Fibroblast of lung (primary cell): ENCODE measurements around the gene CRYL1. TPM values are rescaled to one million over a fixed set of nuclear protein-coding genes. Genes with fewer than 3 reads are reported as not detected.

Source experiments
- DNase-seq, 2 donors: peaks; one replicate each; pipeline versions ENCODE4 v3.0.0 to v3.0.0-alpha.2; 2010; ENCODE audit warnings: low read depth in 2 of 2
- H2AFZ ChIP-seq: 2 replicates; pipeline ENCODE4 v1.5.1; 2012; ENCODE audit warnings: low read length, control low read depth, inconsistent platforms
- H3K27ac ChIP-seq: 2 replicates; pipeline ENCODE4 v1.5.1; 2011; ENCODE audit warnings: low read length, control low read depth; ENCODE audit not compliant: insufficient read depth
- H3K27me3 ChIP-seq: 2 replicates; pipeline ENCODE4 v1.5.1; 2011; ENCODE audit warnings: mild to moderate bottlenecking, low read length; ENCODE audit not compliant: control insufficient read depth, insufficient read depth
- H3K36me3 ChIP-seq: 2 replicates; pipeline ENCODE4 v1.5.1; 2011; ENCODE audit warnings: low read length; ENCODE audit not compliant: control insufficient read depth, insufficient read depth
- H3K4me1 ChIP-seq: 2 replicates; pipeline ENCODE4 v1.5.1; 2011; ENCODE audit warnings: low read length; ENCODE audit not compliant: control insufficient read depth, insufficient read depth; ENCODE audit errors: extremely low read depth
- H3K4me2 ChIP-seq: 2 replicates; pipeline ENCODE4 v1.5.1; 2011; ENCODE audit warnings: low read length, control low read depth; ENCODE audit not compliant: insufficient read depth; ENCODE audit errors: extremely low read depth
- H3K4me3 ChIP-seq, 4 experiments: fragments of 200-600 bp in 1 of 4; sonication (generic) in 1 of 4; replicated peaks in 1 of 4; 2 replicates each; pipeline ENCODE4 v1.5.1; 2011 to 2016; ENCODE audit warnings: low read length in 4 of 4, low read depth in 3 of 4, mild to moderate bottlenecking in 3 of 4, control low read depth in 2 of 4, inconsistent platforms in 1 of 4, mixed read lengths in 1 of 4; ENCODE audit not compliant: insufficient read depth in 1 of 4; ENCODE audit errors: control extremely low read depth in 1 of 4
- H3K79me2 ChIP-seq: 2 replicates; pipeline ENCODE4 v1.5.1; 2012; ENCODE audit warnings: mild to moderate bottlenecking, low read length, inconsistent platforms; ENCODE audit not compliant: control insufficient read depth, insufficient read depth
- H3K9ac ChIP-seq: 2 replicates; pipeline ENCODE4 v1.5.1; 2011; ENCODE audit warnings: mild to moderate bottlenecking, low read length, control low read depth; ENCODE audit not compliant: insufficient read depth
- H3K9me3 ChIP-seq: 2 replicates; pipeline ENCODE4 v1.5.1; 2012; ENCODE audit warnings: low read depth, low read length; ENCODE audit not compliant: control insufficient read depth, insufficient read depth
- H4K20me1 ChIP-seq: 2 replicates; pipeline ENCODE4 v1.5.1; 2011; ENCODE audit warnings: low read length; ENCODE audit not compliant: control insufficient read depth, insufficient read depth; ENCODE audit errors: extremely low read depth
- EZH2 ChIP-seq: IDR thresholded peaks from 2 replicates; pipeline ENCODE4 v1.5.1; 2012; ENCODE audit warnings: low read length, control low read depth, mild to moderate bottlenecking; ENCODE audit errors: missing control alignments
- polyA plus RNA-seq, 2 donors: library from polyadenylated mRNA; depleted of rRNA in 1 of 2; stranded (reverse) in 1 of 2; unstranded in 1 of 2; fragments of >200 nt; gene quantifications; 2 replicates each; pipeline ENCODE4 v1.2.1, GENCODE V29; 2011 to 2012; ENCODE audit warnings: missing spikeins in 1 of 2
- total RNA-seq: library from RNA; depleted of rRNA; stranded (reverse); fragments of >200 nt; gene quantifications from 2 replicates; pipeline ENCODE4 v1.2.1, GENCODE V29; 2014
- TF ChIP-seq, protein P1 (sequence below), 2 donors: IDR thresholded peaks in 1 of 2; conservative IDR thresholded peaks in 1 of 2; 1 replicate in 1 of 2; 2 replicates in 1 of 2; pipeline ENCODE4 v1.5.1; 2011 to 2012; ENCODE audit warnings: low read length in 2 of 2, control low read depth in 1 of 2, inconsistent platforms in 1 of 2, low read depth in 1 of 2, mild to moderate bottlenecking in 1 of 2

Gene CRYL1
- total and polyA plus RNA-seq, 2 donors (not counting 1 experiment from before 2014, with no cell fraction given) = 18.3 to 20.1 TPM

- Histone ChIP-seq H3K27me3 (no peaks in the 10 kb centered on the region), H3K36me3 (no peaks in the 10 kb centered on the region), H3K9me3 (no peaks in the 10 kb centered on the region), H3K4me3 (no peak overlapping the region), H3K79me2 (no peaks in the 10 kb centered on the region), H3K27ac (no peak overlapping the region), H3K4me2 (no peak overlapping the region), H3K9ac (no peak overlapping the region), H4K20me1 (no peaks in the 10 kb centered on the region), H2AFZ (no peak overlapping the region), H3K4me1 (no peaks in the 10 kb centered on the region)
- TF ChIP-seq EZH2 = no peak
- TF ChIP-seq, protein P1, sequence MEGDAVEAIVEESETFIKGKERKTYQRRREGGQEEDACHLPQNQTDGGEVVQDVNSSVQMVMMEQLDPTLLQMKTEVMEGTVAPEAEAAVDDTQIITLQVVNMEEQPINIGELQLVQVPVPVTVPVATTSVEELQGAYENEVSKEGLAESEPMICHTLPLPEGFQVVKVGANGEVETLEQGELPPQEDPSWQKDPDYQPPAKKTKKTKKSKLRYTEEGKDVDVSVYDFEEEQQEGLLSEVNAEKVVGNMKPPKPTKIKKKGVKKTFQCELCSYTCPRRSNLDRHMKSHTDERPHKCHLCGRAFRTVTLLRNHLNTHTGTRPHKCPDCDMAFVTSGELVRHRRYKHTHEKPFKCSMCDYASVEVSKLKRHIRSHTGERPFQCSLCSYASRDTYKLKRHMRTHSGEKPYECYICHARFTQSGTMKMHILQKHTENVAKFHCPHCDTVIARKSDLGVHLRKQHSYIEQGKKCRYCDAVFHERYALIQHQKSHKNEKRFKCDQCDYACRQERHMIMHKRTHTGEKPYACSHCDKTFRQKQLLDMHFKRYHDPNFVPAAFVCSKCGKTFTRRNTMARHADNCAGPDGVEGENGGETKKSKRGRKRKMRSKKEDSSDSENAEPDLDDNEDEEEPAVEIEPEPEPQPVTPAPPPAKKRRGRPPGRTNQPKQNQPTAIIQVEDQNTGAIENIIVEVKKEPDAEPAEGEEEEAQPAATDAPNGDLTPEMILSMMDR (conservative IDR thresholded peaks at IDR 0.05 in 1 of 2, IDR thresholded peaks at IDR 0.05 in 1 of 2; ENCODE audit: low read depth in 1 of 2, low read length in 2 of 2) = no peak
- no peak for DNase-seq
Observed at GRCh38 chr13:20431080-20431479, 94.6 kb downstream of the CRYL1 start.

GRCh38 chr13:20430296-20430695 is 95.4 kb downstream of the CRYL1 start:
- H3K4me1 ChIP-seq = no peaks in the 10 kb centered on the region
- no peaks in the 10 kb centered on the region for H4K20me1 ChIP-seq
- no peaks in the 10 kb centered on the region for H3K36me3 ChIP-seq
- H3K4me2 ChIP-seq = no peak overlapping the region
- no peak overlapping the region for H3K27ac ChIP-seq
- no peak overlapping the region for H3K4me3 ChIP-seq
- TF ChIP-seq, protein P1 (conservative IDR thresholded peaks at IDR 0.05 in 1 of 2, IDR thresholded peaks at IDR 0.05 in 1 of 2; ENCODE audit: low read depth in 1 of 2, low read length in 2 of 2) = no peak
- no peak for TF ChIP-seq EZH2
- no peak for DNase-seq
- no peaks in the 10 kb centered on the region for H3K27me3 ChIP-seq
- no peak overlapping the region for H3K9ac ChIP-seq
- no peak overlapping the region for H2AFZ ChIP-seq
- no peaks in the 10 kb centered on the region for H3K9me3 ChIP-seq
- no peaks in the 10 kb centered on the region for H3K79me2 ChIP-seq

DNA sequence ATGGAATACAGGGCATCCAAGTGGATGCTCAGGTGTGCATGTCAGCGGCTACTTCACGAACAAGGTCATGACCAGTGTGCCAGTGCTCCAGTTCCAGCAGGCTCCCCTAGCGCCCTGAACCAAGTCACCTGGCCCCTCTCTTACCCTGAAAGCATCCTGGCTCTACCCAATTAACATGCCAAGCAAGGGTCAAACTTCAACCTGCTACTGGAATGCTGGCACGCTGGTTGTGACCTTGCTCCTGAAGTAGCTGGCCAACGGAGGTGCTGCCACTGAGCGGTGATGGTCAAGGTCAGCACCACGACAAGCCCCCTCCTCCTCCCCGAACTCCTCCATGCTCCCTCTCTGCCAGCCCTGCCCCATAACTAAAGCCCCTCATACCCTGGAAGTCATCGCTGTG is 96.0 kb downstream of the CRYL1 start:
- no peak for TF ChIP-seq EZH2
- TF ChIP-seq, protein P1 (conservative IDR thresholded peaks at IDR 0.05 in 1 of 2, IDR thresholded peaks at IDR 0.05 in 1 of 2; ENCODE audit: low read depth in 1 of 2, low read length in 2 of 2) = no peak
- H3K27ac ChIP-seq = no peak overlapping the region
- H3K4me1 ChIP-seq = no peaks in the 10 kb centered on the region
- H4K20me1 ChIP-seq = no peaks in the 10 kb centered on the region
- no peaks in the 10 kb centered on the region for H3K36me3 ChIP-seq
- H3K9ac ChIP-seq = no peak overlapping the region
- H3K79me2 ChIP-seq = no peaks in the 10 kb centered on the region
- no peak for DNase-seq
- no peak overlapping the region for H3K4me3 ChIP-seq
- H3K27me3 ChIP-seq = no peaks in the 10 kb centered on the region
- no peak overlapping the region for H2AFZ ChIP-seq
- H3K4me2 ChIP-seq = no peak overlapping the region
- no peaks in the 10 kb centered on the region for H3K9me3 ChIP-seq
